Measurements from ENCODE around the gene MAPKAP1.
A peak's percentile ranks its signal among the peaks of the same experiment; 100 is the strongest.

The MAPKAP1 gene

DNA sequence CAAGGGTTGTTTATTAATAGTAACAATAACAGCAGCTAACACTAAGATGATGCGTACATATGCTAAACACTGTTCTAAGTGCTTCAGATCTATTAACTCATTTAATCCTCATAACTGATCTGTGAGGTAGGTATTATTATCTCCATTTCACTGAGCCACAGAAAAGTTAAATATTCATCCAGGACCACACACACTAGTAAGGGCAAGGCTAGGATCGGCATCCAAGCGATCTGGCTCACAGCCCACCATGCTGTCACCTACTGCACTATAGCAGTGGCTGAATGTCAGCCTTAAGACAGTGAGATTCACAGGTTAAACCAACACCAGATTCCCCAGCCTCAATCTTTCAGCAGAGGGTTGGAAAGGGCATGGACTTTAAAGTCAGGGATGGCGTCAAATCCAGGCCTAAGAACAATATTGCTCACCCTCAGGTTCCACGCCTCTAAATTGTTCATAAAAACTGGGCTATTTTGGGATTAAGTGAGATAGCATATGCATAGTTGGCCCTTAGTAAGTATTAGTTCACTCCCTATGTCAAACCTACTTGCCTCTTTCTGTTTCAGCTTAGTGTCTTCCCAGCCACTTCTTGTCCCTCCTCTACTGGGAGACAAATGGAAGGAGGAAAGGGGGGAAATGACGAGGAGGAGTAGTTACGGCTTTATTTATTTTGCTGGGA lies 150.8 kb downstream of the MAPKAP1 start:
- Histone ChIP-seq H3K27me3 (ENCODE audit: low read depth, low read length) (no peaks in the 10 kb centered on the region), H3K4me1 (ENCODE audit: control insufficient read depth in 1 of 2, insufficient read depth in 2 of 2, low read length in 2 of 2) (peaks cover 0 to 6% of the 10 kb centered on the region in 2 donors), H3K4me3 (ENCODE audit: low read depth in 1 of 2, low read length in 2 of 2) (no peak overlapping the region), H3K27ac (ENCODE audit: low read length) (no peak overlapping the region), H3K36me3 (ENCODE audit: control insufficient read depth in 1 of 2, insufficient read depth in 2 of 2, low read length in 2 of 2) (no peaks in the 10 kb centered on the region), H3K9me3 (ENCODE audit: control insufficient read depth in 1 of 2, low read length in 2 of 2) (no peaks in the 10 kb centered on the region)

DNA sequence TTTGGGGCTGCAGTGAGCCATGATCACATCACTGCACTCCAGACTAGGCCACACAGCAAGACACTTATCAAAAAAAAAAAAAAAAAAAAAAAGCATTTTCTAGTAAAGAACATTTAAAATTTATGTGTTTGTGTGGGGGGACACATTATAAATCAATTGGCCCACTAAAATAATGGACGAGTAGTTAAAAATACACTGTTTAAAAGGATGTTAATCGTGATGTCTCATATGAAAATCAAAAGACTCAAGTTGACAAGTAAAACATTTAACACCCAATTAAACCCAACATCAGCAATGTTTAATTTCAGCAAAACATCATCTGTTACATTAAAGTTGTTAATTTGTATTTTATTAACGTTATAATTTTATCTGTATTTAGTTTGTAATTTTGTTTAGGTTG lies 152.3 kb downstream of the MAPKAP1 start:
- H3K4me3 ChIP-seq (ENCODE audit: low read depth in 1 of 2, low read length in 2 of 2): no peak overlapping the region
- no peaks in the 10 kb centered on the region for H3K9me3 ChIP-seq (ENCODE audit: control insufficient read depth in 1 of 2, low read length in 2 of 2)
- H3K36me3 ChIP-seq (ENCODE audit: control insufficient read depth in 1 of 2, insufficient read depth in 2 of 2, low read length in 2 of 2): no peaks in the 10 kb centered on the region
- H3K27ac ChIP-seq (ENCODE audit: low read length): no peak overlapping the region
- H3K4me1 ChIP-seq (ENCODE audit: control insufficient read depth in 1 of 2, insufficient read depth in 2 of 2, low read length in 2 of 2): peaks cover 6 to 18% of the 10 kb centered on the region in 2 donors
- H3K27me3 ChIP-seq (ENCODE audit: low read depth, low read length): no peaks in the 10 kb centered on the region

DNA sequence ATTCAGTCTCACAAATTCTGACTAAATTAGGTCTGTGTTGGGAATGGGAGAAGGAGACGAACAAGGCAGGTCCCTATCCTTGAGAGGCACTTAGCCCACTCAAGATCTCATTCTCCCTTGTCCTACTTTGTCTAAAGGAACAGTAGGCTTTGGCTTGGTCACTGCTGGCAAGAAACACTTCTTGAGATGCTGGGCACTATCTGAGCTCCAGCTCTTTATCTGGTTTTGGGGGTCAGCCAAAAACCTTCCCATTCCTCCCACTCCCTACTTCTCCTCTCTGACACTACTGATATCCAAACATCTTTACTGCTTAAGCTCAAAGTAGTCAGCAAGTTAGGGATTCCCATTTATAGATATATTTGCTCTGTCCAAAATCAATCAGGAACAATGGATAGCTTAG lies 155.2 kb downstream of the MAPKAP1 start:
- Histone ChIP-seq H3K4me1 (ENCODE audit: control insufficient read depth in 1 of 2, insufficient read depth in 2 of 2, low read length in 2 of 2) (peaks cover 6 to 42% of the 10 kb centered on the region in 2 donors), H3K27ac (ENCODE audit: low read length) (no peak overlapping the region), H3K27me3 (ENCODE audit: low read depth, low read length) (no peaks in the 10 kb centered on the region), H3K36me3 (ENCODE audit: control insufficient read depth in 1 of 2, insufficient read depth in 2 of 2, low read length in 2 of 2) (no peaks in the 10 kb centered on the region), H3K4me3 (ENCODE audit: low read depth in 1 of 2, low read length in 2 of 2) (no peak overlapping the region), H3K9me3 (ENCODE audit: control insufficient read depth in 1 of 2, low read length in 2 of 2) (no peaks in the 10 kb centered on the region)

DNA sequence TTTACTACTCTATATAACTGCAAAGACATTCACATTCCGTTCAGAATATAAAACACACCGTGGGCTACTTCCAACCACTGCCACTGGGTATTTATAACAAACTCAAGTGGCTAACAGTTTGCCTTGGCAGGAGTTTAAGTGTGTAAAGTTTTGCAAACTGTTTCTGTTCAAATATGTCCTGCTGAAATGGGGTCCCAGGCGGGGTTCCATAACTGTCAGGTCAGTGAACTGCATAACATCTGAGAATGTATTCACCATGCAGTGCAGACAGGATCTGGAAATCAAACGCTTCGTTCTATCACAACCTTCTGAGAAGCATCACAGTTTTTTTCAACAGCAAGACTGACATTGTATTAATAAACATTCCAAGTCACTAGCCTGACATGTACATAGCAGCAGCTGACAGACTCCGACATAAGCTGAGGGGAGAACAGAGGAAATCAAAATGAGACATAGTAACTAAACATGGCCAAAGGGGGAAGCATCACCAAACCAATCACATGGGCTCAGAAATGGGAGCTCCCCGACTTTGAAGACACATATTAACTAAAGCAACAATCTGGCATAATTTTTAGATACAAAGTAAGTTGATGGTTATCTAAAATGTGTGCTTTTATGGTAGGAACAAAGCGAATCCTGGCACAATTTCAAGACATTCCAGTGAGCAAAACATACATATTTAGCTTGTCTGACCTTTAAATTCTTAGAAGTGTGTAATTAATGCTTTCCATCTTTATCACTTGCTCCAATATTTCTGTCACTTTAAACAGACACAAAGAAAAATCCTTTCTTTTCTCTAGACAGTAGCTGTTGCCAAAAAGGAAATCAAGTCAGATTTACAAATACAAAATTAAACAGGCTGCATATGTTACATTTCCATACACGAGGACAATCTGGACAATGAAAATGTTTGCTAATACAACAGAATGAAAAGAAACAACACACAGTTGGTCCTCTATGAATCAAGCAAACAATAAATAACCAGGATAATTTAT lies 156.8 kb downstream of the MAPKAP1 start:
- no peaks in the 10 kb centered on the region for H3K27me3 ChIP-seq (ENCODE audit: low read depth, low read length)
- peak overlapping the region; percentile 31 for H3K27ac ChIP-seq (ENCODE audit: low read length)
- H3K9me3 ChIP-seq (ENCODE audit: control insufficient read depth in 1 of 2, low read length in 2 of 2): no peaks in the 10 kb centered on the region
- no peak overlapping the region for H3K4me3 ChIP-seq (ENCODE audit: low read depth in 1 of 2, low read length in 2 of 2)
- no peaks in the 10 kb centered on the region for H3K36me3 ChIP-seq (ENCODE audit: control insufficient read depth in 1 of 2, insufficient read depth in 2 of 2, low read length in 2 of 2)
- peaks cover 6 to 57% of the 10 kb centered on the region in 2 donors for H3K4me1 ChIP-seq (ENCODE audit: control insufficient read depth in 1 of 2, insufficient read depth in 2 of 2, low read length in 2 of 2)

DNA sequence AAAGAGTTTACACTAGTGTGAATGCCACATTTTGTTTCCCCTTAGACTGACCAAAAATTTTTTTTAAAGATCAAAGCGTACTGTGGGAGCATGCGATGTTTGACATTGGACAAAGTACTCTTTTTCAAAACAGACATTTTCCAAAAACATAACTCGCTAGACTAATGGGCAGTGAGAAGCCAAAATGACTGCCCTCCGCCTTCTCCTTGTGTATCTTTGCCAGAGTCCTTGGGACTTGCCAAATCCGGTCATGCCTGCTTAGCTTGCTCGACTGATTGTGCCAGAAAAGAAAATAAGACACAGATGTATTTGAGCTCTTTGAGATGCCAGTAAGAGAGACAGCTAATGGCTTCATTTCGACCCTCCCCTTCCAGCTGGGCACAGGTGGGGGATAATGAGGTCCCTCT lies 157.5 kb downstream of the MAPKAP1 start:
- no peaks in the 10 kb centered on the region for H3K9me3 ChIP-seq (ENCODE audit: control insufficient read depth in 1 of 2, low read length in 2 of 2)
- H3K27me3 ChIP-seq (ENCODE audit: low read depth, low read length): no peaks in the 10 kb centered on the region
- H3K4me3 ChIP-seq (ENCODE audit: low read depth in 1 of 2, low read length in 2 of 2): no peak overlapping the region
- H3K27ac ChIP-seq (ENCODE audit: low read length): peak overlapping the region; percentile 31
- peaks cover 6 to 63% of the 10 kb centered on the region in 2 donors for H3K4me1 ChIP-seq (ENCODE audit: control insufficient read depth in 1 of 2, insufficient read depth in 2 of 2, low read length in 2 of 2)
- no peaks in the 10 kb centered on the region for H3K36me3 ChIP-seq (ENCODE audit: control insufficient read depth in 1 of 2, insufficient read depth in 2 of 2, low read length in 2 of 2)

DNA sequence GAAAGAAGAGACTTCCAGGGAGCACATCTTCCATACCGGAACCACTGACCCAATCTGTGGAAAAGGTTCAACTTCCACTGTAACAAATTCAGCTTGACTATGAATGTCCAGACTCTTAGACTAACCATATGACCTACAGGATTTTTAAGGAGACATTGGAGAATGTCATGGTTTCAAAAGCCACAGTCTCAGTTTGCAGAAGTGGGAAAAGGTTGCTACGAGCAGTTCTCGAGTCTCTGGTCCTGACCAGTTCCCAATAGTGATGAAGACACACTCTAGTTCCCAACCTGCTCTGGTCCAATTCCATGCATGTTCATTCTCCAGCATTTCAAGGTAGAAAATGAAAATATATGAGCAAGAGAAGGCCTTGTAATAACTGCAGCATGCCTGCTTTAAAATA lies 158.0 kb downstream of the MAPKAP1 start:
- Histone ChIP-seq H3K27me3 (ENCODE audit: low read depth, low read length) (no peaks in the 10 kb centered on the region), H3K4me1 (ENCODE audit: control insufficient read depth in 1 of 2, insufficient read depth in 2 of 2, low read length in 2 of 2) (peaks cover 6 to 67% of the 10 kb centered on the region in 2 donors), H3K4me3 (ENCODE audit: low read depth in 1 of 2, low read length in 2 of 2) (no peak overlapping the region), H3K36me3 (ENCODE audit: control insufficient read depth in 1 of 2, insufficient read depth in 2 of 2, low read length in 2 of 2) (no peaks in the 10 kb centered on the region), H3K9me3 (ENCODE audit: control insufficient read depth in 1 of 2, low read length in 2 of 2) (no peaks in the 10 kb centered on the region), H3K27ac (ENCODE audit: low read length) (peak overlapping the region; percentile 31)

DNA sequence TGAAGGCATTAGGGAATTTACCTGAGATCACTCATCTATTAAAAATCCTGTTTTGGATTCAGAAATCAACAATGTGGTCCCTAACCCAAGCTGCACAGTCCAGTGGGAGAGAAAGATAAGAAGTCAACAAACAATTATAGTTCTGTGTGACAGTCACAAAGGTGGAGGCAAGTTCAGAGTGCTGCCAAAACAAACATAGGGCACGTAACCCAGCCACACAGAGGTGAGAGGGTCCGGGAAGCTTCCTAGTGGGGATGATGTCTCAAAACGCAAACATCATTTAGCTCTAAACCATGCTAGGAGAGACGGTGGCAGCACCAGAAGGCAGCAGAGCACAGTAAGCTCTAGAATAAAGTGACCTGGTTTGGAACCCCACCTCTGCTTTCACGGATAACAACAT lies 158.9 kb downstream of the MAPKAP1 start:
- H3K9me3 ChIP-seq (ENCODE audit: control insufficient read depth in 1 of 2, low read length in 2 of 2): no peaks in the 10 kb centered on the region
- no peaks in the 10 kb centered on the region for H3K36me3 ChIP-seq (ENCODE audit: control insufficient read depth in 1 of 2, insufficient read depth in 2 of 2, low read length in 2 of 2)
- no peak overlapping the region for H3K4me3 ChIP-seq (ENCODE audit: low read depth in 1 of 2, low read length in 2 of 2)
- no peak overlapping the region for H3K27ac ChIP-seq (ENCODE audit: low read length)
- H3K27me3 ChIP-seq (ENCODE audit: low read depth, low read length): no peaks in the 10 kb centered on the region
- peaks cover 6 to 71% of the 10 kb centered on the region in 2 donors for H3K4me1 ChIP-seq (ENCODE audit: control insufficient read depth in 1 of 2, insufficient read depth in 2 of 2, low read length in 2 of 2)

DNA sequence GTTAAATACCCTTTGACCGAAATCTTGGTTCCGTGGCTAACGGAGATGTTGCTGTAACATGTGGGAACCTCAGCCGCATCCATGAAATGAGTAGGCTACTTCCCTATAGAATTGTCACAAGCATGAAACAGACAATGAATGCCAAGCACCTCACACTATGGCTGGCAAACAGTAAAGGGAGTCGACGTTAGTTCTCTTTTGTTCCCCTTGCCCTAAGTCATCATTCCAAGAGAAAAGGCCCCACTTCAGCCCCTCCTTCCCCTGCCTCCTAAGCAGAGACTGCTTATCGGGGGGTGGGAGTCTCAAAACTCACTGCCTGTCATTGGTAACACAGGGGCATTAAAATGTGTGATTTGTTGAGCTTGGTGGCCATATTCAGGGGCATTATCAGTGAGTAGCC lies 159.6 kb downstream of the MAPKAP1 start:
- no peak overlapping the region for H3K27ac ChIP-seq (ENCODE audit: low read length)
- H3K4me3 ChIP-seq (ENCODE audit: low read depth in 1 of 2, low read length in 2 of 2): no peak overlapping the region
- H3K4me1 ChIP-seq (ENCODE audit: control insufficient read depth in 1 of 2, insufficient read depth in 2 of 2, low read length in 2 of 2): peaks cover 6 to 71% of the 10 kb centered on the region in 2 donors
- no peaks in the 10 kb centered on the region for H3K27me3 ChIP-seq (ENCODE audit: low read depth, low read length)
- H3K36me3 ChIP-seq (ENCODE audit: control insufficient read depth in 1 of 2, insufficient read depth in 2 of 2, low read length in 2 of 2): no peaks in the 10 kb centered on the region
- H3K9me3 ChIP-seq (ENCODE audit: control insufficient read depth in 1 of 2, low read length in 2 of 2): no peaks in the 10 kb centered on the region

DNA sequence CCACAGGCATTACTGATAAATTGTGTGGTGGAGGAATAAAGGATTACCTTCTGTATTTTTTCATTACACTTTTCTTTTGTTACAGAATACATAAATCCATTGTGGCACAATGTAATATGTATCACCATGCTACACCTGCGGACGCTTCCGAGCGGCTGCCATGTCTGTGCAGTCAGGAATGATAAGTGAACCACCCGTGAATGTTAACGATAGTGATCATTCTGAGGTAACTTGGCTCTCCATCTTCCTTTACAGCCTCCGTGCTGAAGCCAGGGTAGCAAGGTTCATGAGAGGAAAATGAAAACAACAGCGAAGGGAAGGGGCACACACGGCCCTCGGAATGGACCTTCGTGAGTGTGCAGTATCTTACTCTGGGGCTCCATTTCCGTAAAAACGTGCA lies 161.2 kb downstream of the MAPKAP1 start:
- peaks cover 6 to 61% of the 10 kb centered on the region in 2 donors for H3K4me1 ChIP-seq (ENCODE audit: control insufficient read depth in 1 of 2, insufficient read depth in 2 of 2, low read length in 2 of 2)
- H3K27ac ChIP-seq (ENCODE audit: low read length): peak overlapping the region; percentile 57
- H3K4me3 ChIP-seq (ENCODE audit: low read depth in 1 of 2, low read length in 2 of 2): no peak overlapping the region
- H3K9me3 ChIP-seq (ENCODE audit: control insufficient read depth in 1 of 2, low read length in 2 of 2): no peaks in the 10 kb centered on the region
- H3K27me3 ChIP-seq (ENCODE audit: low read depth, low read length): no peaks in the 10 kb centered on the region
- no peaks in the 10 kb centered on the region for H3K36me3 ChIP-seq (ENCODE audit: control insufficient read depth in 1 of 2, insufficient read depth in 2 of 2, low read length in 2 of 2)

DNA sequence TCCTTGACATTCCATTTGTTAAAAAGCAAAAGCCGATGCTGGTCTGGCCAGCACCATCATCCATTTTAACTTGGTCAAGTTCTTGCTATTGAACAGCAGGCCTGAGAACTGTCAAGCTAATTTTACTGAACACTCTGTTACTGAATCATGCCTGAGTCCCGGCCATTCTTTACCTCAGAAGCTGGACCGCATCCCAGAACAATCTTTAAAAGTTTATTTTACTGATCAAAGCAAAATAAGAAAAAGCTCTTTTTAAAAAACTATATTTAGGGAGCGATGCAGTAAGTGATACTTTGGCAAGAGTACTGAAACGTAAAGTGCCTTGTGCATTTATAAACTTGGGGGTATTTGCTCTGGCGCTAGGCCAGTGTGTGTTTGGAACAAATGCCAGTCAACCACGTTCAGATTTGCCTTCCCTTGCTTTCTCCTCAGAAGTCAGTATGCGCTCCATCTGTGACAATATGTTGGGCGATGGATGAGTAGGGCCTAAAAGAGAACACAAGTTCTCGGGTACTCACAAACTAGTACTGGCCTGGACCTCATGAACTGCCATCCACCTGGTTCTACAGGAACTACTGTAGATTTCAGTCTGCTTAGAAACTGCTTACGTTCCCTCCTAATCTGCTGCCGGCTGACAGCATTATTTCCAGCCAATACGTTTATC lies 161.9 kb downstream of the MAPKAP1 start:
- no peaks in the 10 kb centered on the region for H3K36me3 ChIP-seq (ENCODE audit: control insufficient read depth in 1 of 2, insufficient read depth in 2 of 2, low read length in 2 of 2)
- H3K9me3 ChIP-seq (ENCODE audit: control insufficient read depth in 1 of 2, low read length in 2 of 2): no peaks in the 10 kb centered on the region
- H3K27ac ChIP-seq (ENCODE audit: low read length): peak overlapping the region; percentile 57
- peak overlapping the region in 1 of 2 donors; percentile 23 for H3K4me3 ChIP-seq (ENCODE audit: low read depth in 1 of 2, low read length in 2 of 2)
- no peaks in the 10 kb centered on the region for H3K27me3 ChIP-seq (ENCODE audit: low read depth, low read length)
- H3K4me1 ChIP-seq (ENCODE audit: control insufficient read depth in 1 of 2, insufficient read depth in 2 of 2, low read length in 2 of 2): peaks cover 0 to 54% of the 10 kb centered on the region in 2 donors

DNA sequence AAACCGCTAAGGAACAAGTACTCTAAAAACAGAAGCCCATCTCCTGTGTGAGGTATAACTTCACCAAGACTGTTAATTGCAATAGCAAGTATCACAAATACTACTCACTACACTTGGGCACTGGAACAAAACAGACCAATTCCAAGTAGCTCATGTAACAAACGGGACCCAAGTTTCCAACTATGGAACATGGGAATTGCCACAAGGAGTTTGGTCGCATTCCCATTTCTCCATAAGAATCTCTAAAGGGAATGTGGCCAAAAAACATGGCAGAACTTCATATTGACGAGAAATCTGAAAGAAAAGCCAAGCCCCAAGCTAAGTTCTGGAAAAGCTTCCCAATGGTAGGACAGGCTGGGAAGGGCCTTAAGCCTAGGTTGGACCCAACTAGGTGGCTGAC lies 162.5 kb downstream of the MAPKAP1 start:
- Histone ChIP-seq H3K4me1 (ENCODE audit: control insufficient read depth in 1 of 2, insufficient read depth in 2 of 2, low read length in 2 of 2) (peaks cover 0 to 50% of the 10 kb centered on the region in 2 donors), H3K36me3 (ENCODE audit: control insufficient read depth in 1 of 2, insufficient read depth in 2 of 2, low read length in 2 of 2) (no peaks in the 10 kb centered on the region), H3K4me3 (ENCODE audit: low read depth in 1 of 2, low read length in 2 of 2) (peak overlapping the region in 1 of 2 donors; percentile 23), H3K27me3 (ENCODE audit: low read depth, low read length) (no peaks in the 10 kb centered on the region), H3K9me3 (ENCODE audit: control insufficient read depth in 1 of 2, low read length in 2 of 2) (no peaks in the 10 kb centered on the region), H3K27ac (ENCODE audit: low read length) (no peak overlapping the region)
